AG04450 (cell line): ENCODE data around the gene PLEKHB1. TPM values are rescaled to one million over a fixed set of nuclear protein-coding genes. Genes with fewer than 3 reads are reported as not detected.

Experiments used
- CTCF ChIA-PET: fragments of 300-600, 350-600 bp; formaldehyde crosslinking; extraction: SDS; loops from one replicate; lab custom pipeline; 2022; ENCODE audit warnings: antibody characterized with exemption, inconsistent platforms; lab: Charles Lee
- POLR2A ChIA-PET: fragments of 350-600 bp; formaldehyde crosslinking; extraction: SDS; loops from one replicate; lab custom pipeline; 2021; ENCODE audit warnings: antibody characterized with exemption, inconsistent platforms; lab: Yijun Ruan, JAX
- DNase-seq: peaks from one replicate; pipeline ENCODE4 v3.0.0-alpha.2; 2011; ENCODE audit warnings: low read depth, low spot score
- H3K27ac ChIP-seq: one replicate; pipeline ENCODE4 v1.5.1; 2012; ENCODE audit warnings: low read depth, low read length, control low read depth
- H3K27me3 ChIP-seq: one replicate; pipeline ENCODE4 v1.6.0; 2012; ENCODE audit warnings: low read length; ENCODE audit not compliant: control insufficient read depth, insufficient read depth
- H3K4me3 ChIP-seq: 2 replicates; pipeline ENCODE4 v1.5.1; 2011; ENCODE audit warnings: mild to moderate bottlenecking, low read depth, low read length, control low read depth
- H3K9me3 ChIP-seq: 2 replicates; pipeline ENCODE4 v1.5.1; 2012; ENCODE audit warnings: low read length; ENCODE audit not compliant: control insufficient read depth, insufficient read depth
- polyA plus RNA-seq: library from polyadenylated mRNA; depleted of rRNA; stranded (reverse); fragments of >200 nt; gene quantifications from 2 replicates; pipeline ENCODE4 v1.2.3, GENCODE V29; 2011
- TF ChIP-seq, protein P1 (sequence below): IDR thresholded peaks from 2 replicates; pipeline ENCODE4 v1.5.1; 2011; ENCODE audit warnings: low read depth, low read length, control low read depth, inconsistent platforms

The PLEKHB1 gene
- polyA plus RNA-seq, 1 experiment: 0.61 TPM

DNA sequence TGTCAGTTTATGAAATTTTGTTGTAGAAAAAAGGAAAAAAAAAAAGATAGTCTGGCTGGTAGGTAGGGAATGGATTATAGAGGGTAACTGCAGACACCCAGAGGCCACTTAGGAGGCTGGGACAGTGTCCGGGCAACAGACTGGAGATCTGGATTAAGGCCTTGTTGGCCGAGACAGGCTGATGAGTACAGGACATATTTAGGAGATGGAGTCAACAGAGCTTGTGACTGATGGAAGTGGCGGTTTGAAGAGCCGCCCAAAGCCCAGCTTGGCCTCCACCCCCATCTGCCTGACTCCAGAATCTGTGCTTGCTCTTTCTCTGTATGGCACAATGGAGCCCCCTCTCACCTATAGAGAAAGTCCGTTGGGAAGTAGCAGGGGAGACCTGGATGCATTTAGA lies 7.6 kb downstream of the PLEKHB1 start:
- DNase-seq: no peak
- CTCF ChIA-PET: no interaction called here

DNA sequence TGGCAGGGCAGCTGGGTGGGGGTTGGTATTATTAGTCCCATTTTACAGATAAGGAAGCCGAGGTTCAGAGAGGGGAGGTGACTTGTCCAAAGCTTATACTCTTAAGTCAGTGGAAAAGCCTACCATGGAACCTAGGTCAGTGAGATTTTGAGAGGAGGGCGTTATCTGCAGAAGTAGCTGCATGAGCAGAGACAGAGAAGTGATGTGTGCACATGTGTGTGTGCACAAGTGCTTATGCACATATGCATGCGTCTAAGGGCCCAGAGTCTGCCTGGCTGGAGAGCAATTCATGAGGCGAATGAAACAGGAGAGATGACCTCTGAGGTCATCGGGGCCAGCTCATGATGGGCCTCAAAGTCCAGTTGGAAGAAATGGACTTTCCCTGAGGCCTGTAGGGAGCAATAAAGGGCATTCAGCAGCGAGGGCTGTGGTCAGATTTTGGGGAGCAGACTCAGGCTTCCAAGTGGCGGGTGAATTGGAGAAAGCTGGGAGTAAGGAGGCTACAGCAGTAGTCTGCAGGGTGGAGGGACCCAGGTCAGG lies 8.2 kb downstream of the PLEKHB1 start:
- Histone ChIP-seq H3K4me3 (no peak overlapping the region), H3K27me3 (peaks cover 5% of the 10 kb centered on the region), H3K27ac (no peak overlapping the region), H3K9me3 (no peaks in the 10 kb centered on the region)
- ChIA-PET CTCF (no interaction called here), POLR2A (no interaction called here)
- DNase-seq: no peak
- TF ChIP-seq, protein P1, sequence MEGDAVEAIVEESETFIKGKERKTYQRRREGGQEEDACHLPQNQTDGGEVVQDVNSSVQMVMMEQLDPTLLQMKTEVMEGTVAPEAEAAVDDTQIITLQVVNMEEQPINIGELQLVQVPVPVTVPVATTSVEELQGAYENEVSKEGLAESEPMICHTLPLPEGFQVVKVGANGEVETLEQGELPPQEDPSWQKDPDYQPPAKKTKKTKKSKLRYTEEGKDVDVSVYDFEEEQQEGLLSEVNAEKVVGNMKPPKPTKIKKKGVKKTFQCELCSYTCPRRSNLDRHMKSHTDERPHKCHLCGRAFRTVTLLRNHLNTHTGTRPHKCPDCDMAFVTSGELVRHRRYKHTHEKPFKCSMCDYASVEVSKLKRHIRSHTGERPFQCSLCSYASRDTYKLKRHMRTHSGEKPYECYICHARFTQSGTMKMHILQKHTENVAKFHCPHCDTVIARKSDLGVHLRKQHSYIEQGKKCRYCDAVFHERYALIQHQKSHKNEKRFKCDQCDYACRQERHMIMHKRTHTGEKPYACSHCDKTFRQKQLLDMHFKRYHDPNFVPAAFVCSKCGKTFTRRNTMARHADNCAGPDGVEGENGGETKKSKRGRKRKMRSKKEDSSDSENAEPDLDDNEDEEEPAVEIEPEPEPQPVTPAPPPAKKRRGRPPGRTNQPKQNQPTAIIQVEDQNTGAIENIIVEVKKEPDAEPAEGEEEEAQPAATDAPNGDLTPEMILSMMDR: no peak

More for the DNA sequence above, 7.6 kb downstream of the PLEKHB1 start:
- Histone ChIP-seq H3K27ac (no peak overlapping the region), H3K9me3 (no peaks in the 10 kb centered on the region), H3K27me3 (peaks cover 7% of the 10 kb centered on the region), H3K4me3 (no peak overlapping the region)
- TF ChIP-seq, protein P1: no peak
- POLR2A ChIA-PET: no interaction called here

DNA sequence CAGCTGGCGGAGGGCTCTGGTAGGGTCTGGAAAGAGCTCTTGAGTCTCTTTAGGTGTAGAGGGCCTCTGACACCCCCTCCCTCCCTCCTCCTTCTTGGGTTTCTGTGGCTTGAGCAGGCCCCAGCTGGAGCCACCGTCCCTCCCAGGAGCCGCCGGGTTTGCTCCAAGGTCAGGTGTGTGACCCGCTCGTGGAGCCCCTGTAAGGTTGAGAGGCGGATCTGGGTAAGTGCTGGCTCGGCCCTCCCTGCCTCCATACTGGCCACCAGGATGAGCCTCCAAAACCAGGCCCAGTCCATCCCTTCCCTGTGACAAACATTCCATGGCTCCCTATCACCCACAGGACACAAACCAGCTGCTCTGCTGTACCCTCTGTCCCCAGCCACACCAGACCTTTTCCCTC lies 9.3 kb downstream of the PLEKHB1 start:
- Histone ChIP-seq H3K27ac (no peak overlapping the region), H3K27me3 (peaks cover 2% of the 10 kb centered on the region), H3K9me3 (no peaks in the 10 kb centered on the region), H3K4me3 (no peak overlapping the region)
- CTCF ChIA-PET: interaction anchor here (0.6 to 1.8 kb wide), 2 partner anchors 122 to 305 kb away, joined by 3 to 5 read pairs; no protein-coding TSS in a partner anchor
- TF ChIP-seq, protein P1: no peak
- POLR2A ChIA-PET: no interaction called here
- DNase-seq: no peak

- TF ChIP-seq, protein P1: no peak
- CTCF ChIA-PET: interaction anchor here (1.8 to 7.4 kb wide), 2 partner anchors 32 to 306 kb away, joined by 5 to 125 read pairs; no protein-coding TSS in a partner anchor
- no peak overlapping the region for H3K27ac ChIP-seq
- no peak overlapping the region for H3K4me3 ChIP-seq
- POLR2A ChIA-PET: no interaction called here
- DNase-seq: no peak
- no peaks in the 10 kb centered on the region for H3K9me3 ChIP-seq
- peaks cover 2% of the 10 kb centered on the region for H3K27me3 ChIP-seq
These were observed 10.6 kb downstream of the PLEKHB1 start for GRCh38 chr11:73656985-73657384.

DNA sequence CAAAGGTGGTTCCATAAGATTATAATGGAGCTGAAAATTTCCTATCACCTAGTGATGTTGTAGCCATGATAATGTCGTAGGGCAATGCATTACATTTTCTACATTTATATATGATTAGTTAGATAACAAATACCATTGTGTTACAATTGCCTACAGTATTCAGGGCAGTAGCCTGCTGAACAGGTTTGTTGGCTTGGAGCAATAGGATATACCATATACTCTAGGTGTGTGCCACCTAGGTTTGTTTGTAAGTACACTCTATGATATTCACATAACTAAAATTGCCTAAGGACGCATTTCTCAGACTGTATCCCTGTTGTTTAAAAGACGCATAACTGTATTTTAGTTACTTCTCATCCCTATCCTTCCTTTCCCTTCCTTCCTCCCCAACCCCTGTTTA lies 13.6 kb downstream of the PLEKHB1 start:
- Histone ChIP-seq H3K4me3 (no peak overlapping the region), H3K27ac (no peak overlapping the region), H3K27me3 (peaks cover 2% of the 10 kb centered on the region), H3K9me3 (no peaks in the 10 kb centered on the region)
- ChIA-PET CTCF (interaction anchor here (1.0 to 7.4 kb wide), 22 partner anchors 12 to 353 kb away, joined by 3 to 125 read pairs (median 6); no protein-coding TSS in a partner anchor), POLR2A (interaction anchor here (1.4 kb wide), 1 partner anchor 309 kb away, joined by 7 read pairs; no protein-coding TSS in a partner anchor)
- DNase-seq: no peak
- TF ChIP-seq, protein P1: no peak
